Heart left ventricle (tissue), 16 donors: ENCODE results near the gene BRD3OS. TPM values are rescaled to one million over a fixed set of nuclear protein-coding genes. Genes with fewer than 3 reads are reported as not detected.

ENCODE experiments used
- ATAC-seq, 4 donors: fragments of 200-7000 bp; cut with Tn5 transposase; one replicate each; pipeline ENCODE4 v1.9.1; 2020 to 2022; ENCODE audit warnings: moderate library complexity in 4 of 4, mild to moderate bottlenecking in 3 of 4, moderate number of reproducible peaks in 1 of 4
- DNase-seq, 5 donors: peaks; one replicate each; pipeline ENCODE4 v3.0.0-alpha.2; 2020
- H3K27ac ChIP-seq, 12 donors: fragments of 200-600 bp; sonication (generic) in 4 of 12; one replicate each; pipeline versions ENCODE4 v1.5.0 to v1.8.0; 2016 to 2022; ENCODE audit warnings: mild to moderate bottlenecking in 2 of 12
- H3K27me3 ChIP-seq, 9 donors: fragments of 200-600 bp; sonication (generic) in 2 of 9; one replicate each; pipeline versions ENCODE4 v1.5.1 to v1.8.0; 2016 to 2022; ENCODE audit warnings: mild to moderate bottlenecking in 3 of 9
- H3K36me3 ChIP-seq, 9 donors: fragments of 200-600 bp; sonication (generic) in 2 of 9; one replicate each; pipeline versions ENCODE4 v1.5.0 to v1.8.0; 2018 to 2022; ENCODE audit warnings: mild to moderate bottlenecking in 2 of 9
- H3K4me1 ChIP-seq, 12 donors: fragments of 200-600 bp; sonication (generic) in 4 of 12; one replicate each; pipeline versions ENCODE4 v1.5.0 to v1.8.0; 2016 to 2022; ENCODE audit warnings: mild to moderate bottlenecking in 3 of 12
- H3K4me3 ChIP-seq, 12 donors: fragments of 200-600 bp; sonication (generic) in 4 of 12; one replicate each; pipeline versions ENCODE4 v1.5.0 to v1.8.0; 2017 to 2022; ENCODE audit warnings: mild to moderate bottlenecking in 9 of 12, moderate library complexity in 4 of 12
- H3K9me3 ChIP-seq, 12 donors: fragments of 200-600 bp; sonication (generic) in 4 of 12; one replicate each; pipeline versions ENCODE4 v1.5.0 to v1.8.0; 2016 to 2022; ENCODE audit warnings: mild to moderate bottlenecking in 1 of 12
- CTCF ChIP-seq, 12 donors: fragments of 200-600 bp; sonication (generic) in 4 of 12; IDR thresholded peaks; one replicate each; pipeline versions ENCODE4 v1.5.0 to v1.8.0; 2018 to 2022; ENCODE audit warnings: antibody characterized with exemption in 12 of 12, mild to moderate bottlenecking in 5 of 12
- POLR2A ChIP-seq, 2 donors: fragments of 450-650 bp; IDR thresholded peaks; one replicate each; pipeline ENCODE4 v1.6.1; 2017; ENCODE audit warnings: antibody characterized with exemption in 2 of 2, mild to moderate bottlenecking in 2 of 2, moderate library complexity in 2 of 2
- WGBS, 4 donors: extraction: QIAGEN DNeasy Blood & Tissue Kit in 2 of 4; methylation state at CpG; one replicate each; pipeline versions ENCODE4 v1.1.5 to v1.1.7; 2013 to 2018; 5-methylcytosine and 5-hydroxymethylcytosine counted together
- intact Hi-C, 10 donors: fragments of 100-400 bp; cut with DNase I; formaldehyde crosslinking; loops; one replicate each; pipeline versions ENCODE4 v1.11.1 to v1.14.2; 2022
- polyA plus RNA-seq, 2 donors: library from polyadenylated mRNA; stranded (reverse); fragments of 200-250 nt; gene quantifications; one replicate each; pipeline ENCODE4 v1.2.3, GENCODE V29; 2013
- total RNA-seq, 9 donors: library from RNA; depleted of rRNA in 2 of 9; stranded (reverse); fragments of >200 nt in 2 of 9; fragmentation: NEBNext Ultra II Directional in 3 of 9; extraction: Animal tissue kit (Norgen Biotek cat#: 25700) in 3 of 9; gene quantifications; one replicate each; pipeline versions ENCODE4 v1.1.0 to v1.2.4, GENCODE V29; 2016 to 2023
- donor health status: ischemic (EF 13 %, LVEDD 7.1; RV severe dilation, severe dysfunction).
- donor health status: healthy with polysubstance abuse.
- donor health status: DM: no; HTN: yes; CAD: no.
- donor health status: DM: no; HTN: no; CAD: no.
- donor health status: ischemic (EF 25% LVEDD 6.9; RV normal size, moderate dysfunction).
- donor health status: ischemic (EF 25% LVEDD 5.7; RV mildly dilated, moderate dysfunction).
- donor health status: healthy.
- donor health status: DM: yes; HTN: yes; CAD: no.
- donor health status: ischemic (EF 35%, LVEDD 5.7; RV mildly dilated, moderate dysfunction).
- donor health status: nonischemic (EF 11% LVEDD 7.7; RV severe dilation, severe dysfunction).
- donor health status: DM: yes; HTN: yes; CAD: no.
- donor health status: PGD.
- donor health status: ischemic (EF 29% LVEDD 5.4; RV normal size, mild dysfunction).
- donor health status: nonischemic (EF 23%, LVEDD 6.1; RV moderate dilation, normal function).

BRD3OS gene
- total and polyA plus RNA-seq, 11 donors = 1.8 to 13.8 (median 8.9) TPM

GRCh38 chr9:134054891-134055811, 29.9 kb downstream of the BRD3OS start:
- no peak overlapping the region for H3K4me3 ChIP-seq
- peak overlapping the region in 5 of 12 donors; percentile 11 to 29 (median 23) for H3K27ac ChIP-seq
- TF ChIP-seq CTCF (IDR thresholded peaks at IDR 0.05) (no peak), POLR2A (IDR thresholded peaks at IDR 0.05) (no peak)
- DNase-seq (peak in 2 of 5 donors; percentile 25 to 55), ATAC-seq (no peak)
- H3K4me1 ChIP-seq = peaks cover 13 to 58% (median 43%) of the 10 kb centered on the region in 12 donors
- intact Hi-C loops = no loop called here
- no peaks in the 10 kb centered on the region for H3K9me3 ChIP-seq
- WGBS, 4 donors = 79 to 85% (median 85%) methylated on average over 10 to 28 of the region's 28 CpGs
- peaks cover 0 to 34% (median 31%) of the 10 kb centered on the region in 9 donors for H3K36me3 ChIP-seq
- H3K27me3 ChIP-seq = no peaks in the 10 kb centered on the region

GRCh38 chr9:134055981-134056461, 30.7 kb downstream of the BRD3OS start:
- WGBS, 4 donors = 11 to 23% (median 15%) methylated on average over 11 to 13 of the region's 13 CpGs
- no peaks in the 10 kb centered on the region for H3K27me3 ChIP-seq
- H3K4me3 ChIP-seq = peak overlapping the region in 2 of 12 donors; percentile 1 to 18
- peak overlapping the region in 6 of 12 donors; percentile 10 to 37 (median 22) for H3K27ac ChIP-seq
- H3K4me1 ChIP-seq = peaks cover 13 to 62% (median 47%) of the 10 kb centered on the region in 12 donors
- H3K36me3 ChIP-seq = peaks cover 0 to 26% (median 22%) of the 10 kb centered on the region in 9 donors
- ATAC-seq (peak; percentile 84 to 91 (median 88)), DNase-seq (peak; percentile 73 to 90 (median 85))
- no peaks in the 10 kb centered on the region for H3K9me3 ChIP-seq
- no peak for TF ChIP-seq POLR2A (IDR thresholded peaks at IDR 0.05)
- TF ChIP-seq CTCF (IDR thresholded peaks at IDR 0.05) = no peak
- intact Hi-C loops = no loop called here

- Histone ChIP-seq H3K4me1 (peaks cover 13 to 69% (median 52%) of the 10 kb centered on the region in 12 donors), H3K4me3 (no peak overlapping the region), H3K27me3 (no peaks in the 10 kb centered on the region), H3K36me3 (peaks cover 0 to 19% (median 16%) of the 10 kb centered on the region in 9 donors), H3K27ac (peak overlapping the region in 3 of 12 donors; percentile 10 to 37 (median 29)), H3K9me3 (no peaks in the 10 kb centered on the region)
- intact Hi-C loops = no loop called here
- DNase-seq (peak in 2 of 5 donors; percentile 23 to 63), ATAC-seq (no peak)
- TF ChIP-seq CTCF (IDR thresholded peaks at IDR 0.05) (no peak), POLR2A (IDR thresholded peaks at IDR 0.05) (no peak)
- WGBS, 4 donors = 63 to 70% (median 65%) methylated on average over 17 to 23 of the region's 23 CpGs
These were observed 31.4 kb downstream of the BRD3OS start for GRCh38 chr9:134056483-134057306.
